ENCODE data around the gene PTPN14. TPM values are rescaled to one million over a fixed set of nuclear protein-coding genes. Genes with fewer than 3 reads are reported as not detected.

The PTPN14 gene
- total and polyA plus RNA-seq, 2 of the 8 experiments (the other 6 are each of a cell fraction or from before 2014, with no cell fraction given), result 14.4 to 93.6 TPM

- TF ChIP-seq NANOG (IDR thresholded peaks at IDR 0.05; ENCODE audit: insufficient read depth, low read depth, low read length, poor library complexity, severe bottlenecking) (peak; percentile 94), SP4 (IDR thresholded peaks at IDR 0.05; ENCODE audit: low read length) (no peak), RFX5 (IDR thresholded peaks at IDR 0.05; ENCODE audit: borderline replicate concordance, low read depth, low read length) (no peak), POU5F1 (IDR thresholded peaks at IDR 0.05; ENCODE audit: low read depth, low read length) (no peak), JUND (IDR thresholded peaks at IDR 0.05; ENCODE audit: low read length) (0 out of 2 replicates have a peak, but pooled peaks have one; percentile 34), KDM1A (IDR thresholded peaks at IDR 0.05; ENCODE audit: borderline replicate concordance, low read length) (no peak), BCL11A (IDR thresholded peaks at IDR 0.05; ENCODE audit: low read depth in 2 of 2, low read length in 2 of 2) (no peak), JUN (IDR thresholded peaks at IDR 0.05; ENCODE audit: low read depth, low read length) (no peak), GTF2F1 (IDR thresholded peaks at IDR 0.05; ENCODE audit: borderline replicate concordance, low read depth, low read length) (no peak), HDAC2 (IDR thresholded peaks at IDR 0.05; ENCODE audit: borderline replicate concordance in 1 of 2, low read depth in 2 of 2, low read length in 2 of 2) (0 out of 4 replicates have a peak, but pooled peaks of 1 of the 2 experiments have one; percentile 69), BRCA1 (IDR thresholded peaks at IDR 0.05; ENCODE audit: low read depth, low read length) (no peak), EP300 (IDR thresholded peaks at IDR 0.05; ENCODE audit: borderline replicate concordance in 1 of 2, low read depth in 2 of 2, low read length in 2 of 2) (peak in 1 of 2 experiments; percentile 67; a peak in 1 of 3 replicates), SP1 (IDR thresholded peaks at IDR 0.05; ENCODE audit: low read depth, low read length) (peak; percentile 67; the same call in 1 of the 2 replicates)
These were observed 234.1 kb downstream of the PTPN14 start (continued) for GRCh38 chr1:214317300-214317699.
